GM20431 (cell line): ENCODE data around the gene OGFOD3.

Source experiments
- in situ Hi-C: fragments of 300-500 bp; cut with MseI, MboI; formaldehyde crosslinking; loops from one replicate; pipeline ENCODE4 v1.15.0; 2020; ENCODE audit warnings: low sequenced_read_pairs; ENCODE audit not compliant: unreplicated experiment

Gene OGFOD3

DNA sequence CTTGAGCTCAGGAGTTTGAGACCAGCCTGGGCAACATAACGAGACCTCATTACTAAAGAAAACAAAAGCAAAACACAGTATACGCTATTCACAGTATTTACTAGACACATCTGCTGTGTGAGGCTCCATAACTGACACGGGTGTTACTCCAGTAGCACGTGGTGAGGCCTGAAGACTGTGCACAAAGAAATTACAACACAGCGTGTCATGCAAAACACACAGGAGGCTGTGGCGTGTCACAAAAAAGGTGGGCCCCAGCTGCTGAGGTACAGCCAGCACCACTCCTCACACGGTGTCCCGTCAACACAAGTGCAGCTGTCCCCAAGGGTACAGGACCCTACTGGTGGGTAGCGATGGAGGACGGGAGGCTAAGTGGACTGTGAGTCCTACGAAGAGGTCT is 29.5 kb upstream of the OGFOD3 start:
- in situ Hi-C loops, result no loop called here

DNA sequence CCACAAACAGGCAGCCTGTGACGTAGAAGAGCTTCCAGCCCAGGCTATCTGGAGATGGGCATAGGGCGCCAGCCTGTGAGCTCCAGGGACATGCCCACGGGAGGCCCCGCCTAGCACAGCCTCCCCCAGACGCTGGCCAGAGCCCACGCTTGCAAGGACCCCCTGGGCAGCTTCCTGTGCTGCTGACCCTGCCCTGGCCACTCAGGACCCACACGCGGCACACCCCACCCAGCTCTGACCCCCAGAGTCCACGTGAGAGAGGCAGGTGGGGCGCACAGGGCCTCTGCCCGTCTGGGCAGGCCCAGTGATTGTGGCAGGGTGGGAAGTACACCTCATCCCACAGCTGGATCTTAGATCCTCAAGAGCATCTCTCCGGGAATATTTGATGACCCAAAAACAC is 28.3 kb upstream of the OGFOD3 start:
- in situ Hi-C loops, result no loop called here

DNA sequence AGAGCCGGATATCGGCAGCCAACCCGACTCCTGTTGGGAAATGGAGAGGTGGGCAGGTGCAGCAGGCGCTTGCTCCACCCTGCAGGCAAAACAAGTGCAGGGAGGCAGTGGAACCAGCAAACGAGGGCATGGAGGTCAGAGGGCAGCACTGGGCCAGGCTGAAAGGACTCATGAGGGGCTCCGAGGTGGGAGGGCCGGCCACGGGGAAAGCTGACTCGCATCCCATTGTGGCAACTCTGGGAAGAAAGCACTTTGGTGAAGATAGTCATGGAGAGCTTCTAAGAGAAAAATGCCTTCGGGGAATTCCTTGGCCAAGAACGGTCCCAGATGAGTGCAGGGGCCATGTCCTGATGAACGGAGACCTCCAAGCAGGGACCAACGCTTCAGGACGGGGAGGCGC is 27.7 kb upstream of the OGFOD3 start:
- in situ Hi-C loops, result no loop called here

DNA sequence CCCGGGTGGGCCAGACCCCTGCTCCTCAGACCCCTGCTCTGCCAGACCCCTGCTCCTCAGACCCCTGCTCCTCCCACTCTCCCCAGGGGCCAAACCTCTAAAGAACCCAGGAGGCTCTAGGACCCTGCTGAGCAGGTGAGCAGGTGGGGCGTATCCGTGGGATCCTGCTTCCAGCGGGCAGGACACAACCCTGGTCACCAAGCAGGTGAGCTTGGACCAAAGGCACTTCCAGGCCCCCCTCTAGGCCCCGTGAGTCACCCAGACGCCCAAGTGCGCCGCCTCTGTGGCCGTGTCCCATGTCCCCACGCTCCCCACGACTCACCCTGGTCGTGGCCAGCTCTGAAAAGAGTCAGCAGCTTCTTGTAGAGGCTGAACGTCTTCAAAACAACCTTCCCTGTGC is 27.2 kb upstream of the OGFOD3 start:
- in situ Hi-C loops, result no loop called here

DNA sequence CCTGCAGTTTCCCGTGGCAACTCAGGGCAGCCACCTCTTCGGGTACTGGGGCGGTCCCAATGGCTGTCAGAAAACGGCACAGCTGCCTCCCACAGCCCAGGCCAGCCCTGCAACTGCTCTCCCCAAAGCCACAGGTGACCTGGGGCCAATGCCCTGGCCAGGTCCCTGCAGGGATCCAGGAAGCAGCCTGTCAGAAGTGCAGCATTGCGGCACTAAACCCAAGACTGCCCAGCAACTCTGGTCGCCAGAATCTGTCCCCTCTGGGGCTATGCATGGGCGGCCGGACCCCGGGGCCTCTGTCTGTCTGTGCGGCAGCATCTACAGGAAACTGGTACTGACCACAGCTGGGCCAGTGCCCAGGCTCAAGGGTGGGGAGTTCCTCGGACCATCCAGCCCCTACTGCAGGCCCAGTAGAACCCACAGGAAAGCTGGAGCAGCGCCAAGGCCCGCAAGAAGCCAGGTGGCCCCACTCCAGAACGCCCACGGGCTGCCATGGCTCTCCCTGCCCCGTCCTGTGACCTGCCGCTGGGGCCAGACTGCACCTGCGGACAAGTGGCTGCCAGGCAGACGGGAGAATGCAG is 26.6 kb upstream of the OGFOD3 start:
- in situ Hi-C loops, result no loop called here

DNA sequence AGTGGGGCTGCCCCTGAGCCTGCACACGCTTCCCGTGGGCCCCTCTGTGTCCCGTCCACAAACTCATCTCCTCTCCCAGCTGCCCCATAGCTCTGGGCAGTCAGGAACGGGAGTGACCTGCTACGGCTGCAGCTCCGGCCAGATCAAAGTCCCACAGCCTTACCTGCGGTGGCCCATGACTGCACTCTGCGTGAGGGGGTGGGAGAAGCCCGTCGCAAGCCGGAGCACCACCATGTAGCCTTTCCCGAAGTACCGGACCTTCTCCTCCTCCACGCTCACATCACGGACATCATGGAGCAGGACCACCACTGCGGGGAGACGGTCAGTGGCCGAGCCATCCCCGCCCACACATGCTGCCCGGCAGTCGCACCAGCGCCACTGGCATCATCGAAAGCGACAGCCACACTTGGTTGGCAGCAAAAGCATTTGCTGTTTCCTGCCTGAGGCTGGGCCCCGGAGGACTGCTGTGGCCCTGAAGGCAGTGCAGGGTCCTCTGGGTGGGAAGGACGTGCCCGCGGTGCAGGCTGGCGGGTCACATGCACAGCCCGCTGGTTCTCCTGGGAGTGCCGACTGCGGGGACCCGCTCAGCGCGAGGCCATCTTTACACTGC is 26.0 kb upstream of the OGFOD3 start:
- in situ Hi-C loops, result no loop called here

DNA sequence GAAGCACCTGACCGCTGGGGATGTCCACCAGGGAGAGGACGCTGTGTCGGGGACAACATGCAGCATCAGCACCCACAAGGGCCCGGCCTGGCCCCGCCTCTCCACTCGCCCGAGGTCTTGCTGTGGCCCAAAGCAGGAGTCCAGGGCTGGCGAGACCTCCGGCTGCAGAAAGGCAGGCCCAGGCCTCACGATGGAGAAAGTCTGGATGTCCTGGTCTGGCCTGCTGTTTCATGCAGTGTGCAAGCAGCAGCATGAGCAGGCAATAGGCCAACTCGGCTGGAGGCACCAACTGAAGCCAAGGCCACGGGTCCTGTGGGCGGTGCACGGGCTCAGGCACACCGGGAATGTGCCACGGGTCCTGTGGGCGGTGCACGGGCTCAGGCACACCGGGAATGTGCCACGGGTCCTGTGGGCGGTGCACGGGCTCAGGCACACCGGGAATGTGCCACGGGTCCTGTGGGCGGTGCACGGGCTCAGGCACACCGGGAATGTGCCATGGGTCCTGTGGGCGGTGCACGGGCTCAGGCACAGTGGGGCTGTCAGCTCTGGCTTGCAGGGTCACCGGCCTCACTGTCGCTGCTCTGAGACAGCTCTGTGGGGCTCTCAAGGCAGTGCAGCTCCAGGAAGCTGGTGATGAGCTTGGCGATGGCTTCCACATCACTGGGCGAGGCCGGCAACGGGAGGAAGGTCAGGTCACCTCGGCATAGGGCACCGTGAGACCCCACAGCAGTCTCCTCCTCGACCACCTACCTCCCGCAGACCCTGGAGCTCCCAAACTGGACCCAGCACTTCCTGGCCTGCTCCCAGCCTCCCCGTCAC is 25.3 kb upstream of the OGFOD3 start:
- in situ Hi-C loops, result no loop called here

DNA sequence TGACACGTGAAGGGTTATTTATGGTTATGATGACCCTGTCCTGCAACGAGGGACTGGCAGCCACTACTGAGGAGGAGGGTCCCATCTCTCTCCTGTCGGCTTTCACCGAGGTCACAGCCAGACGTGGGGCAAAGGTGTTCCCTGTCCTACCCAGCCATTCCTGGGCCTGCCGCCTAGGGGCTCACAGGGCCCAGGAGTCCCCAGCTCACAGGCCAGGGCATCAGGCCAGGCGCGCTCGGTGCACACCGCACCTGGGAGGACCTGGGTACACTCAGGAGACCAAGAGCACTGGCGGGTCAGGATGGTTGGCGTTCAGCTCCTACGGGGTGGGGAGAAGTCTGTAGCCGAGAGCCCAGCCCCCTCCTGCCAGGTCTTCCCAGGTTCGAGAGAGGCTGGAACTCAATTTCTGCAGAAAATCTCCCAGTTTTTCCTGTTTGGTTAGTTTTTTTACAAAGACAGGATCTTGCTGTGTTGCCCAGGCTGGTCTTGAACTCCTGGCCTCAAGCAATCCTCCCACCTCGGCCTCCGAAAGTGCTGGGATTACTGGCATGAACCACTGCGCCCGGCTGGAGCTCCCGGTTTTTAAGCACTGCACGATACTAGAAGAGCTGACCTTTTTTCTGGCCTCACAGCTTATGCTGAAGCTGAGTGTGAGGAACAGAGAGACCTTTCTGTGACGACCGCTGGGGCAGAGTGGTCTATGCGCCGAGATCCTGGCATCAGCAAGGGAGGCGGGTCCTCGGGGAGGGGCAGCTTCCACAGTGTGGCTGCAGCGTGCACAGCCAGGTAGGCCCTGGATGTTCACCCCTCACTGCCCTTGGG is 24.5 kb upstream of the OGFOD3 start:
- in situ Hi-C loops, result no loop called here

DNA sequence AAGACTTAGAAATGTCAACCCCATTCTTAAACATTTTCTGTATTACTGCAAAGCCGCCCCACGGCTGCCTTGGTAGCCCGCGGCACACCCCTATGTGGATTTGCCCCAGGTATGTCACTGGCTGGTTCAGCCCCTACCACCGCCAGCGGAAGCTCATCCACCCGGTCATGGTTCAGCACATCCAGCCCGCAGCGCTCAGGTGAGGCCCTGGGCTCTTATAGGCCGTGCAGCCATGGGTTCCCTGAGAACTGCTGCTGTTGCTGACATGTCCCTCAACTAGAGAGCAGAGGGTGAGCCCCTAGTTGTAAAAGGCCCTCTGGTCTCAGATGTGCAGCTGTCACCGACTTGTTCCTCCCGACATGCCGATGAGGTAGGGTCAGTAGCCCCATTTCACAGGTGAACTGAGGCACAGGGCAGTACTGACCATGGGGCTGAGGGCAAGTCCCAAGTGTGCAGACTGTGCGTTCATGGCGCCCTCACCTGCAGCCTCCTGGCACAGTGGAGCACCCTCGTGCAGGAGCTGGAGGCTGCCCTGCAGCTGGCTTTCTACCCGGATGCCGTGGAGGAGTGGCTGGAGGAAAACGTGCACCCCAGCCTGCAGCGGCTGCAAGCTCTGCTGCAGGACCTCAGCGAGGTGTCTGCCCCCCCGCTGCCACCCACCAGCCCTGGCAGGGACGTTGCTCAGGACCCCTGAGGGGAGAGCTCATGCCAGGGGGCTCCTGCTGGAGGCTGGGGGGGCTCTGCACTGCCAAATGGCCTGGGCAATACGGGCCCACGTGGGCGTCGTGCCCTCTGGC is 23.5 kb upstream of the OGFOD3 start:
- in situ Hi-C loops, result no loop called here

DNA sequence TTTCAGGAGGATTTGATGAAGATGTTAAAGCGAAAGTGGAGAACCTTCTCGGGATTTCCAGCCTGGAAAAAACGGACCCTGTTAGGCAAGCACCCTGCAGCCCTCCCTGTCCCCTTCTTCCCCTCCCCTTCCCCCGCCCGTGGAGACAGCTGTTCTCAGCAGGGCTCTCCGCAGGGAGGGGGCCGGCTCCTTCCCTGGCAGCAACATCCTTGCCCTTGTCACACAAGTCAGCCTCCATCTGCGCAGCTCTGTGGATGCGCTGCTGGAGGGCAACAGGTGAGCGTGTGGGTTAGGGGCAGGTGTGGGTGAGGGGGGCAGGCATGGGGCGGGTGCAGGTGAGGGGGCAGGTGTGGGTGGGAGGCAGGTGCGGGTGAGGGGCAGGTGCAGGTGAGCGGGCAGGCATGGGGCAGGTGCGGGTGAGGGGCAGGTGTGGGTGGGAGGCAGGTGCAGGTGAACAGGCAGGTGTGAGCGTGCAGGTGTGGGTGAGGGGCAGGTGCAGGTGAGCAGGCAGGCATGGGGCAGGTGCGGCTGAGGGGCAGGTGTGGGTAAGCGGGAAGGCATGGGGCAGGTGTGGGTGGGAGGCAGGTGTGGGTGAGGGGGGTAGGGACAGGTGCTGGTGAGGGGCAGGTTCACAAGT is 22.7 kb upstream of the OGFOD3 start:
- in situ Hi-C loops, result no loop called here

DNA sequence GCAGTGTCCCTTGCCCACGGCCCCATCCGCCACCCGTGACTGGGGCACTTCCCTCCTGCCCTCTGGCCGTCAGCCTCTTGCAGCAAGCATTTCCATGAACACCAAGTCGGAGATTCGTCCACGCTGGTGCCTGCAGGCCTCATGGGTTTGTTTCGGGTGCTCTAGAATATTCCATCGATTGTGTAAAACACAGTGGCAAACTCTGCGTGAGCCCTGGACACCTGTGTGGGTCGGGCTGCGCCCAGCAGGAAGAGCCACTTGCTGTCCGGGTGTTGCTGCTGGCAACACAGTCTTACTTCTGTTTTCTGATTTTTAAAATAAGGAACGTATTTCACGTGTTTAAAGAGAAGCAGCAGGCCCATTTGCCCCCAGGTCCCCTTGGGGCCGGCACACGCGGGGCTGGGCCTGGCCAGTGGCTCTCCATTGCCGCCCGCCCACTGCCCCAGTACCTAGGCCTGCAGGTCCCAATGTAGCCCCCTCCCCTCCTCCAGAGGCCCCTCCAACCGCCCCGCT is 22.1 kb upstream of the OGFOD3 start:
- in situ Hi-C loops, result no loop called here

DNA sequence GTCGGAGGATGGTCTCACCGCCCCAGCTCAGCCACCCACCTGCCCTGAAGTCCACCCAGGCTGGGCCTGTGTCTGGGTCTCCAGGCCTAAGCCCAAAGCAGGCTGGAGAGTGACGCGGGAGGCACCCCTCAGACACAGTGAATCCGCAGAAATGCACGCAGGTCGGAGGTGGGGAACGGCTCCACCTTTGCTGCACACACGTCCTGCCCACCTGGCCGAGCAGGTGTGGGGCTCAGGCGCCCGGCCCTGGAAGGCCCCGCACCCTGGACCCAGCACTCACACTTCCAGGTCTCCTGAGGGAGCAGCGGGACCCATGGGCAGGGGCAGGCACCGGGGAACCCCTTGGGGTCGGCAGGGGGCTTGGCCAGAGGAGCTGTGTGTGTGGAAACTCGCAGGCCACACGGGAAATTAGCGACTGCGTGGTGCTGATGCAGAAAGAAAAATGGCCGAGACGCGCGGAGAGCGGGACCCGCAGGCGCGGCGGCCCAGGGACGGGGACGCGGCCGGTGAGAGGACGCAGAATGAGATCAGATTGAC is 21.5 kb upstream of the OGFOD3 start:
- in situ Hi-C loops, result no loop called here

DNA sequence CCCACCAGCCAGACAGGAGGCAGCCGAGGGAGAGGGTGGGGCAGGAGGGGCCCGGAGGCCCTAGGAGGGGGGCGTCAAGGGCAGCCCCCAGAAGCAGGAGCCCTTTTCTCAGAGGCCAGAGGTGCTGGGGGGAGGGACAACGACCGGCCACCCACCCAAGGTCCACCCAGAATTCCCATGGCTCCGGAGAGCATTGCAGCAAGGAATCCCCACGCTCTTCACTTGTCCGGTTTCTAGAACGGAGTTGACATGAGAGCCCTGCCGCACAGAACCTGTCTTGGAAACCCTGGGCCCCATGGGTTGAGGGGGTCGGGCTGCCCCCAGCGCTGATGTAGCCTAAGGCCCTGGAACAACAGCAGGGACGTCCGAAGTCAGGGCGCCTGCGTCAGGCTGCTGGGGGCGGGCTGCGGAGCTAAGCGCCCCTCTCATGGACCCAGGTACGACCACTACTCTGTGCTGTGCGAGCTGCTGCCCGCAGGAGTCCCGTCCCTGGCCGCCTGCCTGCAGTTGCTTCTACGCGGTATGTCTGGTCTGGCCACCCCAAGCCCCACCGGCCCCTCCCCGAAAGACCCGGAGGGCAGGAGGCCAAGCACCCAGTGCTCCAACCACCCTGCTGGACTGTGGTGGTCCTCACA is 20.9 kb upstream of the OGFOD3 start:
- in situ Hi-C loops, result no loop called here

DNA sequence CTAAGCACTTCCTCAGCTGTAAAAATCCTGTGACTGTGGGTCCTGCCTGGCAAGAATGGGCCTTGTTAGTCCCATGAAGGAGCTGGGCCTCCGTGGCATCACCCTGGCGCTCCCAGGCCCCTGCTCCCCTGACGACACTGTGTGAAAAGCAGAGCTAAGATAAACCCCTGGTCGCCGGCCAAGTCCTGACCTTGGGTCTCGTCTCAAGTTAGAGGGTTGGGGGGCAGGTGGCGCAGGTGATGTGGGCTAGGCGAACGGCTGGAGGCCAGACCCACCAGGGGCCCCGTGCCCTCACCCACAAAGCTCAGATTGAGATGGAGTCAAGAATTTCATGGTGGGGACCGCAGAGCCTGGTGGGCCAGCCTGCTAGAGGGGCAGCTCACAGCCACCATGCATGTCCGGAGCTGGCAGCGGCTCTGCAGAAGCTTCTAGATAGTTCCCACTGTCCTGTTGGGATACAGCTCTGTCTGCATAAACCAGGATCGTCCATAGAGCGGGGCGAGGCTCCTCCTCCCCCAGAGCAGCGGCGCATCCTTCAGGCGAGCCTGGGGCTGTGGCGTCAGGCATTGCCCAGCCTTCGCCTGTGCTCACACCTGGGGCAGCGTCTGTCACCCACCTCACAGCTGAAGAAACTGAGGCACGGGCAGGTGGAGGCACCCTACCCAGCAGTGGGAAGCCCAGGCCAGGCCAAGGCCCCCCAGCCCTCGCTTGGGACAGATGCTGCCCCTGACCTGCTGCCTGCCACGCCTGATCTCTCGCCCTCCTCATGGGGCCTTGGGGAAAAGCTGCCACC is 20.2 kb upstream of the OGFOD3 start:
- in situ Hi-C loops, result no loop called here

DNA sequence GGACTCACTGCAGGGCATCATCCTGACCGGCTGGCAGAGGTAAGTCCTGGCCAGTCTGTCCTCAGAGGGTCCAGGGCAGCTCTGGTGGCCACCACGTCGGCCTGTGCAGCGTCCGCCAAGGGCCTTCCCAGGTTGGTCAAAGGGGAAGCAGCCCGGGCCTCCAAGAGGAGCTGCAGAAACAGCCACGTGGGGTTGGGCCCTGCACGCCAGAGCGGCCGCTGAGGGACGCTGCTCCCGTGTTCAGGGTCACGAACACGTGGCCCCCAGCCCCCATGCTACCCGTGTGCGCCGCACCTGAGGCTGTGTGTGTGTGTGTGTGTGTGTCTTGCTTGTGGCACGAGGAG is 18.9 kb upstream of the OGFOD3 start:
- in situ Hi-C loops, result no loop called here

DNA sequence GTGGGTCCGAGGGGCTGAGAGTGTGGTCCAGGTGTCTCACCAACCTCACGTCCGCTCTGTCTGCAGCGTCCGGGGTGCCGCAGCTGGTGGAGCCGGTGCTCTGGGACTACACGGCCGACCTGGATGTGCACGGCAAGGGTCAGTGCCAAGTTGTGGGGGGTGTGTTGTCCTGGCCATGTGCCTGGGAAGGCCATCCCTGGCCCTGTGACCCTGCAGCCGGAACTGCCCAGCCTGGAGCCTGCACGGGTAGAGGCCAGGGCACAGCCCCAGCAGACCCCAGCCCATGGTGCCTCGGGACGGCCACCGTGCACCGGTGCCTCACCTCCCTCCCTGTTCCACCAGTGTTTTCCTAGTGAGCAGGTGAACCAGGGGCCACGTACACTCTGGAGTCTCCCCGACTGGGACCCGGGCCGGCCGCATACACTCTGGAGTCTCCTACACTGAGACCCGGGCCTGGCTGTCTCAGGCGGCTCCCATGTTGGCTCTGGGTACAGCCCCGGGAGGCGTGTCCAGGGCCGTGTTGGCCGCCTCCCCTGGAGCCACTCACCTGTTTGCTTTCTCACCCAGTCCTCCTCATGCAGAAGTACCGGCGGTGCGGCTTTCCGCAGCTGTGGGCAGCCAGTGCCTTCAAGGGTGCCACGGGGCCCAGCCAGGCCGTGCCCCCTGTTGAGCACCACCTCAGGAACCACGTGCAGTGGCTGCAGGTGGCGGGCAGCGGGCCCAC is 18.4 kb upstream of the OGFOD3 start:
- in situ Hi-C loops, result no loop called here
